ENCODE data around the gene EIF2S1. TPM values are rescaled to one million over a fixed set of nuclear protein-coding genes. Genes with fewer than 3 reads are reported as not detected.

The EIF2S1 gene
- total RNA-seq, 6 donors from 2014 or later, result 10.3 to 88.2 (median 66.4) TPM

DNA sequence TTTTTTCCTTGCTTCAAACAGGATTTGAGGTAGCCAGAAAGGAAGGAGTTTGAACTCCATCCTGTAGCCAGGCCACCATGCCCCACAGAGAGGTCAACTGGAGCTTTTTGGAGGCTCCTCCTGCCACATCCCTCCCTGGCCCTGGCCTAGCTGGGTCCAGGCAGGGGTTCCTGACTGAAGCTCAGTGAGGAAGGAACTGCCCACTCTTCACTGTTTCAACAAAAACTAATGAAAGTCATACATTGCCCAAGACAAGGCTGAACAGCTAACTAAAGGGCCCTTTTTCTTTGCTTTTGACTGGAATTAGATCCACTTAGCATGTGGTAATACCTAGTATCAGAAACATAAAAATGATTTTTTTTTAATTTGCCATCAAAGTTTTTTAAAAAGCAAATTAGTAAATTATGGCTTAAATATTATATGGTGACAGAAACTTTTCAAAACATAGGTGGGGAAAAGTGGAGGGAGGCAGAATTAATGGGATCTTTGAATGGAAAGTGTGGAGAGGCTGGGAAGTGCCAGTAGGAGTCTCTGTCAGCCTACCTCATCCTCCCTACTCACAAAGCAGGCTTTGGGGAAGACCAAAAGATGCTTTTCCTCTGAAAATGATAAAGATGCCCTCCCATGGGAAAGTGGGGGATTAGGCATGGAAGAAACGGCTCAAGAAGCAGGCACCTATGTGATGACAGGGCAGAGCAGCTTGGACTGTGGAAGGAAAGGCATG is 29.8 kb downstream of the EIF2S1 start:
- DNase-seq (no peak), ATAC-seq (ENCODE audit: low FRiP score in 2 of 2) (no peak)
- no peaks in the 10 kb centered on the region for H3K9me3 ChIP-seq
- TF ChIP-seq POLR2A (IDR thresholded peaks at IDR 0.05), result no peak
- TF ChIP-seq POLR2AphosphoS5 (IDR thresholded peaks at IDR 0.05), result no peak
- 91 to 94% methylated on average over 1 of the region's 1 CpG for WGBS, 2 donors
- no peak overlapping the region for H3K4me3 ChIP-seq
- H3K36me3 ChIP-seq, result peaks cover 0 to 21% (median 1%) of the 10 kb centered on the region in 4 donors
- H3K27ac ChIP-seq, result no peak overlapping the region
- no peaks in the 10 kb centered on the region for H3K27me3 ChIP-seq
- H3K4me1 ChIP-seq, result peaks cover 0 to 5% (median 0%) of the 10 kb centered on the region in 4 donors

GRCh38 chr14:67391268-67391667 is 31.1 kb downstream of the EIF2S1 start:
- TF ChIP-seq POLR2A (IDR thresholded peaks at IDR 0.05) (no peak), CTCF (IDR thresholded peaks at IDR 0.05) (no peak), POLR2AphosphoS5 (IDR thresholded peaks at IDR 0.05) (no peak), EP300 (IDR thresholded peaks at IDR 0.05) (no peak)
- H3K27ac ChIP-seq, result no peak overlapping the region
- 64 to 66% methylated on average over 6 of the region's 6 CpGs for WGBS, 2 donors

DNA sequence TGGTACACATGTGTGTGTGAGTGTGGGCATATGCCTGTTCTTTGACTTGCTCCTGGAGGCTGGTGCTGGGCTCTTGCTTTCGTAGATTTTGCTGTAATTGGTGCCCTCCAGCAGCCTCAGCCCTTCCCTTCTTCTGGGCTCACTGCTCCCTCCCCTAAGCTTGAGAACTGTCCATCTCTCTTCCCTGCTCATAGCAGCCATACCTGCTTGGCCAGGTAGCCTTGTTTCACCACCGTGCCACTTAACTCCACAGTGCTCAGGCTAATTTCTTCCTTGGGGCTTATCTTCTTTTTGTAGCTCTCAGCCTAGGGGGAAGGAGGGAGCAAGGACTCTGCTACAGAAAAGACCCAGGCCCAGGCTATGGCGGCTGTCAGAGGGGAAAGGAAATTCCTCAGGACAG is 32.0 kb downstream of the EIF2S1 start:
- DNase-seq, result no peak
- TF ChIP-seq POLR2A (IDR thresholded peaks at IDR 0.05) (no peak), EP300 (IDR thresholded peaks at IDR 0.05) (no peak), POLR2AphosphoS5 (IDR thresholded peaks at IDR 0.05) (no peak), CTCF (IDR thresholded peaks at IDR 0.05) (no peak)
- H3K4me3 ChIP-seq, result no peak overlapping the region
- WGBS, 2 donors, result 79 to 90% methylated on average over 3 of the region's 3 CpGs
- H3K36me3 ChIP-seq, result peaks cover 0 to 5% (median 0%) of the 10 kb centered on the region in 4 donors
- ATAC-seq (ENCODE audit: low FRiP score in 2 of 2), result no peak
- H3K27me3 ChIP-seq, result no peaks in the 10 kb centered on the region
- no peaks in the 10 kb centered on the region for H3K4me1 ChIP-seq
- no peaks in the 10 kb centered on the region for H3K9me3 ChIP-seq
- H3K27ac ChIP-seq, result no peak overlapping the region

More at GRCh38 chr14:67391268-67391667, 31.1 kb downstream of the EIF2S1 start:
- no peaks in the 10 kb centered on the region for H3K9me3 ChIP-seq
- no peaks in the 10 kb centered on the region for H3K27me3 ChIP-seq
- H3K4me3 ChIP-seq, result no peak overlapping the region
- H3K36me3 ChIP-seq, result peaks cover 0 to 12% (median 0%) of the 10 kb centered on the region in 4 donors
- H3K4me1 ChIP-seq, result no peaks in the 10 kb centered on the region
- ATAC-seq (ENCODE audit: low FRiP score in 2 of 2) (no peak), DNase-seq (no peak)

DNA sequence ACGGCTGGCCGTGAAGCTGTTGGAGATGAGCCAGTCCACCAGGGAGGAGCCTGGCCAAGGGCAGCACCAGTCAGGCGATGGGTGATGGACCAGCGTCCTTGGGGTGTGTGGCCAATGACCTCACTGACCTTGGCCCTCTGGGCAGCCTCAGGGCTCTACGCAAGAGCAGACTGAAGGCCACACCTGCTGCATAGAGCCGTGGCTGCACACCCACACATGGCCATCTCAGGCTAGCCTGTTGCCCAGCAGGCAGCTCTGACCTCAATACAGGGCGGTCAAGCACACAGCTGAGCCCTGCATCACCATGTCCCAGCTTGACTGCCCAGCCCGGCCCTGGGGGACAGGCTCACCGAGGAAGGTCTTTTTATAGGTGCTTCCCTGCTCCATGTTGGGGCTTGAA is 32.7 kb downstream of the EIF2S1 start:
- TF ChIP-seq EP300 (IDR thresholded peaks at IDR 0.05) (no peak), POLR2AphosphoS5 (IDR thresholded peaks at IDR 0.05) (no peak), CTCF (IDR thresholded peaks at IDR 0.05) (no peak), POLR2A (IDR thresholded peaks at IDR 0.05) (no peak)
- Histone ChIP-seq H3K27me3 (no peaks in the 10 kb centered on the region), H3K27ac (no peak overlapping the region), H3K36me3 (no peaks in the 10 kb centered on the region), H3K4me1 (no peaks in the 10 kb centered on the region), H3K4me3 (no peak overlapping the region), H3K9me3 (no peaks in the 10 kb centered on the region)
- DNase-seq (peak in 1 of 2 donors; percentile 41), ATAC-seq (ENCODE audit: low FRiP score in 2 of 2) (peak in 1 of 2 donors; percentile 18)
- WGBS, 2 donors, result 79 to 96% methylated on average over 7 to 8 of the region's 9 CpGs

GRCh38 chr14:67393689-67394088 is 33.6 kb downstream of the EIF2S1 start:
- no peak overlapping the region for H3K4me3 ChIP-seq
- DNase-seq (no peak), ATAC-seq (ENCODE audit: low FRiP score in 2 of 2) (no peak)
- H3K9me3 ChIP-seq, result no peaks in the 10 kb centered on the region
- no peaks in the 10 kb centered on the region for H3K27me3 ChIP-seq
- H3K4me1 ChIP-seq, result no peaks in the 10 kb centered on the region
- H3K36me3 ChIP-seq, result no peaks in the 10 kb centered on the region
- TF ChIP-seq POLR2AphosphoS5 (IDR thresholded peaks at IDR 0.05) (no peak), CTCF (IDR thresholded peaks at IDR 0.05) (no peak), POLR2A (IDR thresholded peaks at IDR 0.05) (no peak), EP300 (IDR thresholded peaks at IDR 0.05) (no peak)
- no peak overlapping the region for H3K27ac ChIP-seq
- WGBS, 2 donors, result 68 to 70% methylated on average over 6 of the region's 6 CpGs
